WERI-Rb-1 (cell line): ENCODE results near the gene RGS1.

Experiments
- DNase-seq: peaks from one replicate; pipeline ENCODE4 v3.0.0-alpha.2; 2020
- H3K27ac ChIP-seq: fragments of 250-450 bp; sonication (Bioruptor Pico); 2 replicates; pipeline ENCODE4 v1.5.1; 2020; ENCODE audit warnings: mild to moderate bottlenecking, moderate library complexity
- H3K27me3 ChIP-seq: fragments of 250-450 bp; sonication (Bioruptor Pico); 2 replicates; pipeline ENCODE4 v1.5.1; 2021; ENCODE audit warnings: mild to moderate bottlenecking, low read depth, moderate library complexity; ENCODE audit not compliant: insufficient read depth, severe bottlenecking
- H3K36me3 ChIP-seq: fragments of 250-450 bp; sonication (Bioruptor Pico); 2 replicates; pipeline ENCODE4 v1.5.1; 2020; ENCODE audit warnings: mild to moderate bottlenecking, moderate library complexity
- H3K4me3 ChIP-seq: 2 replicates; pipeline ENCODE4 v1.5.1; 2011; ENCODE audit warnings: low read depth, mild to moderate bottlenecking, control low read depth, low read length
- H3K9me3 ChIP-seq: fragments of 250-450 bp; sonication (Bioruptor Pico); 2 replicates; pipeline ENCODE4 v1.5.1; 2021; ENCODE audit warnings: mild to moderate bottlenecking, moderate library complexity; ENCODE audit not compliant: severe bottlenecking
- CTCF ChIP-seq: IDR thresholded peaks from 2 replicates; pipeline ENCODE4 v1.5.1; 2011; ENCODE audit warnings: low read depth, mild to moderate bottlenecking, control low read depth, inconsistent platforms, low read length

Gene RGS1

GRCh38 chr1:192576190-192577144 lies 894 bp downstream of the RGS1 start:
- Histone ChIP-seq H3K4me3 (no peak overlapping the region), H3K36me3 (no peaks in the 10 kb centered on the region), H3K9me3 (no peaks in the 10 kb centered on the region), H3K27me3 (no peaks in the 10 kb centered on the region), H3K27ac (no peak overlapping the region)
- DNase-seq, result no peak
- no peak for TF ChIP-seq CTCF

GRCh38 chr1:192577145-192578140 lies 1.9 kb downstream of the RGS1 start:
- no peaks in the 10 kb centered on the region for H3K36me3 ChIP-seq
- no peak for TF ChIP-seq CTCF
- no peaks in the 10 kb centered on the region for H3K9me3 ChIP-seq
- no peak for DNase-seq
- no peak overlapping the region for H3K27ac ChIP-seq
- H3K27me3 ChIP-seq, result no peaks in the 10 kb centered on the region
- H3K4me3 ChIP-seq, result no peak overlapping the region

GRCh38 chr1:192578144-192578909 lies 2.8 kb downstream of the RGS1 start:
- H3K9me3 ChIP-seq, result no peaks in the 10 kb centered on the region
- H3K27ac ChIP-seq, result no peak overlapping the region
- TF ChIP-seq CTCF, result no peak
- no peaks in the 10 kb centered on the region for H3K36me3 ChIP-seq
- H3K27me3 ChIP-seq, result no peaks in the 10 kb centered on the region
- H3K4me3 ChIP-seq, result no peak overlapping the region
- no peak for DNase-seq

GRCh38 chr1:192579010-192579738 lies 3.6 kb downstream of the RGS1 start:
- no peak overlapping the region for H3K27ac ChIP-seq
- no peak for TF ChIP-seq CTCF
- no peak overlapping the region for H3K4me3 ChIP-seq
- no peaks in the 10 kb centered on the region for H3K36me3 ChIP-seq
- DNase-seq, result no peak
- H3K9me3 ChIP-seq, result no peaks in the 10 kb centered on the region
- no peaks in the 10 kb centered on the region for H3K27me3 ChIP-seq
